Suppressor macrophage (primary cell): ENCODE measurements around the gene ICA1L.

Experiments
- DNase-seq, 4 experiments: peaks; one replicate each; pipeline ENCODE4 v3.0.0-alpha.2; 2020 to 2022

Gene ICA1L

GRCh38 chr2:202736826-202737225, 134.7 kb downstream of the ICA1L start:
- DNase-seq, result no peak

DNA sequence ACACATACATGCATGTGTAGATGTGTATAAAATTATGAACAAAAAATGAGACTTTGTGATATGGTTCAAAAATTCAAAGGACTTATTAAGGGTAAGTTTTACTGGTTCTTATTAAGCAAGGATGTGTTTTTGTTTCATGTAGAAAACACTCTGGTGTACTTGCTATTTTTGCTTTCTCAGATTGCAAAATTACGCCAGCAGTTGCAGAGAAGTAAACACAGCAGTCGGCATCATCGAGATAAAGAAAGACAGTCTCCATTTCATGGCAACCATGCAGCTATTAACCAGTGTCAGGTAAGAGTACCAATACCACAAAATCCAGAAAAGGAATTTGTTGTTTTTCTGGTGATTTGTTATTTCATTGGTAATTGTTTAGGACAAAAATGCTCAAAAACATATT, 145.5 kb downstream of the ICA1L start:
- DNase-seq, result no peak

DNA sequence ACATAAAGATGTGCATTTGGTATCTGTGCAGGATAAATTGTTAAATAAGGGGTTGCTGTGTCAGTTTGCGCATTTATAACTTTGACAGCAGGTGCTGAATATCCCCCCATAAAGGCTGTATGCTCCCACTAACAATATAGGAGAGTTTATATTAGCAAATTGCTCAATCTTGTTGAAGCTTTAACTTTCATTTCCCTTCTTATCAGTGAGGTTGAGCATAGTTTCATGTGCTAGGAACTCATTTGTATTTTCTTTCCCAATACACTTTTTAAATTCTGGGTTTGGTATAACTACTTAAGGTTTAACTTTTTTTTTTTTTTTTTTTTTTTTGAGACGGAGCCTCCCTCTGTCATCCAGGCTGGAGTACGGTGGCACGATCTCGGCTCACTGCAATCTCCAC, 147.8 kb downstream of the ICA1L start:
- peak in 1 of 4 experiments; percentile 12 for DNase-seq
